Measurements from ENCODE around the gene RAMACL.

- no peak for TF ChIP-seq CTCF (IDR thresholded peaks at IDR 0.05)
- TF ChIP-seq POLR2A (IDR thresholded peaks at IDR 0.05): no peak
Observed at GRCh38 chr6:166604328-166604727, 17.9 kb upstream of the RAMACL start.
